H9 (cell line): Measurements from ENCODE around the gene VPS51. TPM values are rescaled to one million over a fixed set of nuclear protein-coding genes. Genes with fewer than 3 reads are reported as not detected.

ENCODE experiments used
- DNase-seq: peaks from one replicate; pipeline ENCODE4 v3.0.0-alpha.2; 2017
- H2AFZ ChIP-seq: one replicate; pipeline ENCODE4 v1.6.1; 2013; ENCODE audit warnings: mild to moderate bottlenecking, low read length, control low read depth, moderate library complexity
- H2AK5ac ChIP-seq: 2 replicates; pipeline ENCODE4 v1.6.1; 2013; ENCODE audit warnings: low read length, control low read depth, mixed read lengths; ENCODE audit not compliant: insufficient read length
- H2BK120ac ChIP-seq: one replicate; pipeline ENCODE4 v1.6.1; 2013; ENCODE audit warnings: low read depth, mild to moderate bottlenecking, low read length, control low read depth, inconsistent platforms; ENCODE audit not compliant: poor library complexity, severe bottlenecking
- H2BK12ac ChIP-seq: 2 replicates; pipeline ENCODE4 v1.6.1; 2013; ENCODE audit warnings: low read length, control low read depth, mixed read lengths, low read depth; ENCODE audit not compliant: insufficient read length
- H2BK15ac ChIP-seq: 2 replicates; pipeline ENCODE4 v1.6.1; 2013; ENCODE audit warnings: low read depth, low read length, control low read depth
- H2BK20ac ChIP-seq: one replicate; pipeline ENCODE4 v1.6.1; 2013; ENCODE audit warnings: low read depth, mild to moderate bottlenecking, low read length, control low read depth, inconsistent platforms; ENCODE audit not compliant: poor library complexity, severe bottlenecking
- H2BK5ac ChIP-seq: 2 replicates; pipeline ENCODE4 v1.6.1; 2013; ENCODE audit warnings: low read length, control low read depth, mixed read lengths; ENCODE audit not compliant: insufficient read length
- H3K14ac ChIP-seq: 2 replicates; pipeline ENCODE4 v1.6.1; 2013; ENCODE audit warnings: low read length, control low read depth; ENCODE audit not compliant: insufficient read depth
- H3K18ac ChIP-seq: 2 replicates; pipeline ENCODE4 v1.6.1; 2013; ENCODE audit warnings: low read depth, mild to moderate bottlenecking, mixed read lengths, low read length, control low read depth; ENCODE audit not compliant: insufficient read length
- H3K23ac ChIP-seq: 2 replicates; pipeline ENCODE4 v1.6.1; 2013; ENCODE audit warnings: low read length, control low read depth, mixed read lengths, low read depth; ENCODE audit not compliant: insufficient read length
- H3K23me2 ChIP-seq: 2 replicates; pipeline ENCODE4 v1.6.1; 2013; ENCODE audit warnings: low read depth, mild to moderate bottlenecking, mixed read lengths, low read length, control low read depth; ENCODE audit not compliant: insufficient read length, poor library complexity, severe bottlenecking
- H3K27ac ChIP-seq: 2 replicates; pipeline ENCODE4 v1.5.1; 2013; ENCODE audit warnings: low read length, control low read depth, mixed read lengths, low read depth; ENCODE audit not compliant: insufficient read length
- H3K27me3 ChIP-seq: 2 replicates; pipeline ENCODE4 v1.6.1; 2013; ENCODE audit warnings: low read length, control low read depth, inconsistent platforms; ENCODE audit not compliant: insufficient read depth
- H3K4ac ChIP-seq: 2 replicates; pipeline ENCODE4 v1.6.1; 2013; ENCODE audit warnings: low read depth, mild to moderate bottlenecking, control low read depth, inconsistent platforms, low read length, moderate library complexity
- H3K4me1 ChIP-seq: 2 replicates; pipeline ENCODE4 v1.6.1; 2013; ENCODE audit warnings: low read length, control low read depth, inconsistent platforms; ENCODE audit not compliant: insufficient read depth
- H3K4me2 ChIP-seq: 2 replicates; pipeline ENCODE4 v1.6.1; 2013; ENCODE audit warnings: low read length, control low read depth, mixed read lengths; ENCODE audit not compliant: insufficient read length, insufficient read depth
- H3K56ac ChIP-seq: 2 replicates; pipeline ENCODE4 v1.6.1; 2013; ENCODE audit warnings: low read depth, mild to moderate bottlenecking, mixed read lengths, low read length, control low read depth; ENCODE audit not compliant: insufficient read length
- H3K79me1 ChIP-seq: 2 replicates; pipeline ENCODE4 v1.6.1; 2013; ENCODE audit warnings: low read depth, mild to moderate bottlenecking, moderate library complexity, low read length, control low read depth, inconsistent platforms; ENCODE audit not compliant: insufficient read depth, poor library complexity, severe bottlenecking
- H3K79me2 ChIP-seq: 2 replicates; pipeline ENCODE4 v1.6.1; 2013; ENCODE audit warnings: low read length, control low read depth, inconsistent platforms; ENCODE audit not compliant: insufficient read depth
- H3K9ac ChIP-seq: 2 replicates; pipeline ENCODE4 v1.6.1; 2013; ENCODE audit warnings: low read length, control low read depth, mixed read lengths; ENCODE audit not compliant: insufficient read length; ENCODE audit errors: extremely low read depth
- H3K9me3 ChIP-seq: one replicate; pipeline ENCODE4 v1.6.1; 2013; ENCODE audit warnings: low read depth, low read length, inconsistent platforms; ENCODE audit not compliant: control insufficient read depth
- H3T11ph ChIP-seq: one replicate; pipeline ENCODE4 v1.6.1; 2013; ENCODE audit warnings: mild to moderate bottlenecking, low read length, control low read depth, inconsistent platforms
- H4K20me1 ChIP-seq: one replicate; pipeline ENCODE4 v1.6.1; 2013; ENCODE audit not compliant: control insufficient read depth, insufficient read length, insufficient read depth
- H4K5ac ChIP-seq: 2 replicates; pipeline ENCODE4 v1.6.1; 2013; ENCODE audit warnings: low read depth, mild to moderate bottlenecking, mixed read lengths, low read length, control low read depth; ENCODE audit not compliant: insufficient read length
- H4K8ac ChIP-seq: replicated peaks from 2 replicates; pipeline ENCODE4 v1.6.1; 2013; ENCODE audit warnings: low read length, control low read depth, mixed read lengths, low read depth; ENCODE audit not compliant: insufficient read length
- H4K91ac ChIP-seq: 2 replicates; pipeline ENCODE4 v1.6.1; 2013; ENCODE audit warnings: low read depth, mild to moderate bottlenecking, moderate library complexity, mixed read lengths, low read length, control low read depth; ENCODE audit not compliant: insufficient read length
- H3K27ac Mint-ChIP-seq, 3 experiments: 2 replicates in 2 of 3; 3 replicates in 1 of 3; pipeline ENCODE4 v1.8.0; 2020 to 2021; ENCODE audit warnings: mixed read lengths in 3 of 3, mild to moderate bottlenecking in 1 of 3, moderate library complexity in 1 of 3
- H3K27me3 Mint-ChIP-seq: 2 replicates; pipeline ENCODE4 v1.8.0; 2021; ENCODE audit warnings: low read depth, mild to moderate bottlenecking, moderate library complexity, mixed read lengths
- H3K36me3 Mint-ChIP-seq, 3 experiments: 2 replicates in 2 of 3; 3 replicates in 1 of 3; pipeline ENCODE4 v1.8.0; 2020 to 2021; ENCODE audit warnings: low read depth in 3 of 3, mixed read lengths in 3 of 3; ENCODE audit not compliant: insufficient read depth in 1 of 3
- H3K4me1 Mint-ChIP-seq, 2 experiments: 2 replicates each; pipeline ENCODE4 v1.8.0; 2020; ENCODE audit warnings: mixed read lengths in 2 of 2
- H3K4me3 Mint-ChIP-seq, 2 experiments: 2 replicates in 1 of 2; 3 replicates in 1 of 2; pipeline ENCODE4 v1.8.0; 2020 to 2021; ENCODE audit warnings: mild to moderate bottlenecking in 2 of 2, mixed read lengths in 2 of 2, moderate library complexity in 1 of 2
- H3K9me3 Mint-ChIP-seq, 2 experiments: 2 replicates in 1 of 2; 3 replicates in 1 of 2; pipeline ENCODE4 v1.8.0; 2020; ENCODE audit warnings: mild to moderate bottlenecking in 2 of 2, mixed read lengths in 2 of 2, moderate library complexity in 1 of 2
- CTCF ChIP-seq: fragments of 200-600 bp; sonication (generic); conservative IDR thresholded peaks from 3 replicates; pipeline ENCODE4 v1.8.0; 2021; ENCODE audit warnings: antibody characterized with exemption, mild to moderate bottlenecking
- WGBS: extraction: QIAGEN DNeasy Blood & Tissue Kit; methylation state at CpG from one replicate; pipeline ENCODE4 v1.1.7; 2013; ENCODE audit warnings: missing lambda C conversion rate, low lambda C conversion rate, mixed read lengths; ENCODE audit not compliant: insufficient read length; ENCODE audit errors: extremely low coverage; 5-methylcytosine and 5-hydroxymethylcytosine counted together
- total RNA-seq: library from RNA; stranded (reverse); gene quantifications from 2 replicates; pipeline ENCODE4 v1.2.1, GENCODE V29; 2021

VPS51 gene
- total RNA-seq, 1 experiment from 2014 or later, result 94.7 TPM

- Mint-ChIP-seq H3K4me1 (peaks cover 5 to 6% of the 10 kb centered on the region in 2 experiments; a peak in 3 of 4 replicates), H3K4me3 (no peak overlapping the region), H3K9me3 (peaks cover 5 to 8% of the 10 kb centered on the region in 2 experiments; a peak in 4 of 5 replicates), H3K27me3 (peaks cover 18% of the 10 kb centered on the region), H3K27ac (no peak overlapping the region), H3K36me3 (no peaks in the 10 kb centered on the region)
- Histone ChIP-seq H3K4me2 (no peak overlapping the region), H3K27ac (no peak overlapping the region), H3K23ac (no peak overlapping the region), H2BK5ac (no peak overlapping the region), H2BK120ac (no peak overlapping the region), H3K9ac (no peak overlapping the region), H3K27me3 (no peaks in the 10 kb centered on the region), H3K4ac (no peak overlapping the region), H3K56ac (no peak overlapping the region), H4K8ac (no peak overlapping the region), H3K23me2 (no peaks in the 10 kb centered on the region), H4K20me1 (no peaks in the 10 kb centered on the region), H3K79me1 (no peaks in the 10 kb centered on the region), H3K9me3 (no peaks in the 10 kb centered on the region), H2BK20ac (no peak overlapping the region), H3K79me2 (no peaks in the 10 kb centered on the region), H3K4me1 (no peaks in the 10 kb centered on the region), H3K14ac (no peak overlapping the region), H2AK5ac (no peak overlapping the region), H2AFZ (no peak overlapping the region), H3K18ac (no peak overlapping the region), H2BK15ac (no peak overlapping the region), H4K91ac (no peak overlapping the region), H4K5ac (no peak overlapping the region), H2BK12ac (no peak overlapping the region), H3T11ph (no peak overlapping the region)
- TF ChIP-seq CTCF, result no peak
- WGBS, result no CpG with 5 or more reads among the region's 2 CpGs
- no peak for DNase-seq
Observed at GRCh38 chr11:65147352-65148075, 51.5 kb downstream of the VPS51 start.
